HG03558 (cell line): Measurements from ENCODE around the gene TMEM150C.

Source experiments
- ATAC-seq: cut with Tn5 transposase; IDR thresholded peaks from one replicate; pipeline ENCODE4 v1.9.1; 2021; ENCODE audit warnings: moderate number of reproducible peaks; ENCODE audit not compliant: unreplicated experiment; ENCODE audit errors: extremely low read depth

TMEM150C gene

DNA sequence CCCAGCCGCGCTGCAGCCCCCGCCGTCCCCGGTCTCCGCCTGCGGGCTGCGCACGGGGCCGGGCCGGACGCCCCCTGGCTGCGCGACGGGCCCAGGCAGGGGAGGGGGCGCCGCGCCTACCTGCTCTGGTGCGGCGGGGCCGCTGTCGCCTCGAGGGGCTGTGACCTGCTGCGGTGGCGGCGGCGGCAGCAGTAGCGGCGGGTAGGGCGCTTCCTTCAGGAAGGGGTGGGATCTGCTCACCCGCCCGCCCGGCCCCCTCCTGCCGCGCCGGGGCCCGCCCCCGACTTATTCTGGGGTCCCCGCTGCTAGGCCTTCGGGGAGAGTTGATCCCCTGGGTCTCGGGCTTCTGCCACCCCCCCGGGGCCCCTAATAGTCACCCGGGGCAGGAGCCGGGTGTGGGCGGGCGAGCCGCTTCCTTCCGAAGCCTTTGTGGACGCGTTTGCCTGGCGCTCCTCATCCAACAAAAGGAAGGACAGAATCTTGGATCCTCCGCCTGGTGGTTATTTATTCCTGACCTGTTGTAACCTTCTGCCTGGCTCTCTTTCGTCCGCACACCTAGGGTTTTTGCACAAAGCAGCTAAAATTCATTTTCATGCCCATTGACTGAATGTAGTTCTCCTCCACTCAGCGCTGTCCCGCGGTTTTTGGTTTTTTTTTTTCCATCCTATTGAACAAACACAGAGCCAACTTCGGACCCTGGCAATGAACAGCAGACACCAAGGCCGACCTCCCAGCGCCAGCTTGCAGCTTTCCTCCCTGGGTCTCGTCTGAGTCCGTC is at the start of gene TMEM150C:
TMEM150C (minus strand) TSS at position 203 of the 778 bp plus-strand sequence. CDS start 57,331 bp downstream, outside the sequence.
- ATAC-seq, result no peak

DNA sequence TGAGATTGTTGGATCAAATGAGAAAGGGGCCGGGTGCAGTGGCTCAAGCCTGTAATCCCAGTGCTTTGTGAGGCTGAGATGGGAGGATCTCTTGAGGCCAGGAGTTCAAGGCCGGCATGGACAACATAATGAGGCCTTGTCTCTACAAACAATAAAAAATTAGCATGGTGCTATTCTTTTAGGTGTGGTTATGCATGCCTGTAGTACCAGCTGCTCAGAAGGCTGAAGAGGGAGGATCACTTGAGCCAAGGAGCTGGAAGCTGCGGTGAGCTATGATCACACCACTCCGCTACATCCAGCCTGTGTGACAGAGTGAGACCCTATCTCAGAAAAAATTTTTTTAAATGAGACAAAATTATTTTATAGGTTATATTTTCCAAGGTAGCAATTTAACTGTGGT is 49.7 kb upstream of the TMEM150C start:
- no peak for ATAC-seq

DNA sequence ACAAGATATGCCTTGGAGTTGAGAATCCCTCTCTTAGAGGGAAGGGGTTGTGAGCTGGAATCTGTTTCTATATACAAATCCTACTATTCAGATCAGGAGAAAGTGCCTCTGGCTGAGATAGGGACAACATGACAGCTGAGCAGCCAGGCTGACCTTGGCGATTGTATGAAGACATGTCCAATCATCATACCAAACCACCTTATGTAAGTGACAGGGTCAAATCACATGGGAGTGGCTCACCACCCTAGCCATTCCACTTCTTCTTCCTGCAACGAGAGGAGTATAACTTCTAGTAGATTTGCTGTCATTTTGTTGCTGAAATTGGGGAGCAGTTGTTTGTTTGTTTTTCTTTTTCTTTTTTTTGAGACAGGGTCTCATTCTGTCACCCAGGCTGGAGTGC is 48.3 kb upstream of the TMEM150C start:
- ATAC-seq, result no peak

DNA sequence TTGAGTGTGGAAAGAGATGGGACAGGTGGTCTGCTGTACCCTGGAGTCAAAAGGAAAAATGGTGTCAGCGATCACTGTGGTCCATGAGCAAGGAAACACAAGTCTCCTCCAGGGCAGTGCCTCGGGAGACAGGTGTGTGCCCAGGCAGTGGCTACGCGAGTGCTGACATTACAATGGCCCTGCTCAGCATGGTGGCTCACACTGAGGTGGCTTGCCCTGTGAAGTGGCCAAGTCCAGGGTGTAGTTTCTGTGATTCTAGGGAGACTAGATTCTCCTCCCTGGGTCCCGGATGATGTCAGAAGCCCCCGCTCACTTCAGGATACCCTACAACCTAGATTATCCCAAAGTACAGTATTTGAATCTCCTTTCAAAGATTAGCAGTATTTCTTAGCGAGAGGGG is 44.8 kb upstream of the TMEM150C start:
- ATAC-seq, result no peak

DNA sequence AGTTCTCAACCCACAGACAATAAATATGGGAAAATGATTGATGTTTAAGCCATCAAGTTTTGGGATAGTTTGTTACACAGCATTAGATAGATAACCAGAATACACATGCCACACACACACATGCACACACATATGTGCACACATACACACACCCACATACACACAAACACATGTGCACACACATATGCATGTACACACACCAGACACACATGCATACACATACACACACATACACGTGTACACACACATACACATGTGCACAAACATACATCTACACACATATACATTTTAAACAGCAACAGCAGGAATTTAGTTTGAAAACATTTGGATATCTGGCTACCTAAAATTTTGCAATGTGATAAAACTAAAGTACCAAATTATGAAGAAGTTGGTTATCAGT is 42.7 kb upstream of the TMEM150C start:
- no peak for ATAC-seq

DNA sequence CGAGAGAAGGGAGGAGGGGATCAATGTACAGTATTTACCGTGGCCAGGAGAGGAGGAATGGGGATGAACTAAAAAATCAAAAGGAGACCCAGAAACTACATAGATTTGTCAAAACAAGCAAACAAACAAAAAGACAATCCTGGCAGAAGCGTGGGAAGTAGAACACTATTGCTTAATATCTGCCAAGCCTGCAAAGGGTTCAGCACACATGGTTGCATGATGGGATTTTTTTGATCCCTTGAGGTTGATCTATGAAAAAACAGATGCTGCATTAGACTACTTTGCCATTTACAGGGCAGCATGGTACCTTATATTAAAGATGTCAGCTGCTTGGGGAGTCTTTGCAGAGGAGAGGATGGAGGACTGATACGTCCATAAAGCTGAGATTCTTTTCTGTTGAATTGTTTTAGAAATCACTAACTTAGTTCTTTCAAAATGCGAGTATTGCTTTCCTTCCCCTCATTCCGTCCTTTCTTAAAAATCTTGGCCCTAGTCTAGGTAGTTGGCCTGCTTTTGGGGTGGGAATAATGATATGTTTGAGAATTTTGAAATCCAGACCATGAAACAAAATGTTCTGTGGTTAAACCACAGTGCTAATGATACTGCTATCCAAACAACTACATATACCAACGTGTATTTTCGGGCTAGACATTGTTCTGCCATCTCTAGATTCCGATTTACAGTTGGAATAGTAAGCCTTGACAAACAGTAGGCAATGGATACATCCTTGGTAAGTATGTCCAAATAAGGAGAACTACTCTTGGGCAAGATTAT is 39.6 kb upstream of the TMEM150C start:
- no peak for ATAC-seq

DNA sequence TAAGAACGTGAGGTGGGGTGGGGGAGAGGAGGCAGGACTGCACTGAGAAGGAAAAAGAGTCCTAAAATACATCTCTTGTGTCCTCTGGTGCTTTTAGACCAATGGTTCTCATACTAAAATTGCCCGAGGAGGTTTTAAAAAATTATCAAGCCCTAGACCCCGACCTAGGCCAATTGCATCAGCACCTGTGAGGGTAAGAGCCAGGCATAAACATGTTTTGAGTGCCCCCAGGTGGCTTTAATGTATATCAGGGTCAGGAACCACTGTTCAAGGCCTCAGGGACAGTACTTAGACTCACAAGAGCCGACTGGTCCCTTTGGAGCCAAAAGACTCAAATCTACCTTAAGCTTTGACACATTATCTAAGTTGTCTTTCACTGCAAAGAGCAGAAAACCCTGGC is 37.5 kb upstream of the TMEM150C start:
- ATAC-seq, result no peak

DNA sequence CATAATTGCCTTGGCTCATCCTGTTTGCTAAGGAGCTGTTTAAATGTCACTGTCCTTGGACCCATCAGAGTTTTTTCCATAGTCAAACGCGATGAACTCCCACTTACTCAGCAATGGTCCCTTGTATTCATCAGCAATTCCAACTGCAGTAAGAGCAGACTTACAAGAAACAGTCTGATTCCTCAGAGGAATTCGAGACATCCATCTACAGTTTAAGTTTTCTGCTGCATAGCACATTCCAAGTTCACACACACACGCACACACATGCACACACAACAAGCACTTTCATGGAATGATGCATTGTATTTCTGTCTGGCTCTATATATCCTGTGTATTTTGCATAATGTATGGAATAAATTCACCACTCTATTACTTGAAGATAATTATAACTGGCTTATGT is 32.7 kb upstream of the TMEM150C start:
- no peak for ATAC-seq

DNA sequence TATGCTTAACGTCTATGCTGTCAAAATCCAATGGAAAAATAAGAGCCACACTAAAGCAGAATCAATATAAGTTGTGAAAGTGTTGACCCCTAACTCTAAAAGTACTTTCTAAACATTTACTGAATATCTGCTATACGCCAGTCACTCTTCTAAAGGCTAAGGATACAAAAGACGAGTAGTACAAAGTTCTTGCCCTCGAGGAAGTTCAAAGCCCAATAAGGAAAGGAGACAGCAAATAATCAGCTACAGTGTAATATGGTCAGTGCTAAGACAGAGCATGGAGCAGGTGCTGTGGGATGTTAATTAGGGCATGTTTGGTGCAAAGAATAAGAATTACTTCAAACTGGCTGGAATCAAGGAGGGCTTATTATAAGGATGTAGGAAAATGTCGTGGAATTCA is 31.6 kb upstream of the TMEM150C start:
- no peak for ATAC-seq

DNA sequence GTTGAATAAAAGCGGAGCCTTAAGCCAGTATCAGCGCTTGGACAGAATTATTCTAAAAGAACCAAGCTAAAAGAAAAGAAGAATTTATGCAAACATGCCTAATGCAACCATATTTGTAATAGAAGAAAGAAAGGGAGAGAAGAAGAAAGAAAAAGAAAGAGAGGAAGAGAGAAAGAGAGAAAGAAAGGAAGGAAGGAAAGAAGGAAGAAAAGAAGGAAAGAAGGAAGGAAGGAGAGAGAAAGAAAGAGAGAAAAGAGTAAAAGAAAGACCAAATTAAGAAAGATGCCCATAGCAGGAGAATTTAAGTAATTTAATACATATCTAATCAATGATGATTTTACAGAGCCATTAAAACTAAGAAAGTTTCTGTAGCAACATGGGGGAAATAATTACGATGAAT is 30.9 kb upstream of the TMEM150C start:
- ATAC-seq, result no peak

DNA sequence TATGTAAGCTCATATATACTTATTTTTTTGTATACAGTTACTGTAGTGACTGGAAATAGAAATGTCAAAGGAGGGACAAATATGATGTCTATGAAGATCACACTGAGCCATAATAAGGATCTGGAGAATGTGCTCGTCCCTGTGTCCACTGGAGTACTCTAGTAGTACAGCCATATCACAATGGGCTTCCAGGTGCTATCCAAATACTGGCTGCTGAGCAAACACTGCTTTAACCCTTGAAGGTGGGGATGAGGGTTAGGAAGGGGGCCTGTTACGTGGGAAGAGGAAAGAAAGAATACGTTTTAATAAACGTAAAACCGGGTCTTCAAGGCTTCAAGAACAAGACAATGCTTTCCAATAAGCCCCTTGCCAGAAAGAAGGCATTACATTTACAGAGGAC is 29.8 kb upstream of the TMEM150C start:
- ATAC-seq, result no peak

DNA sequence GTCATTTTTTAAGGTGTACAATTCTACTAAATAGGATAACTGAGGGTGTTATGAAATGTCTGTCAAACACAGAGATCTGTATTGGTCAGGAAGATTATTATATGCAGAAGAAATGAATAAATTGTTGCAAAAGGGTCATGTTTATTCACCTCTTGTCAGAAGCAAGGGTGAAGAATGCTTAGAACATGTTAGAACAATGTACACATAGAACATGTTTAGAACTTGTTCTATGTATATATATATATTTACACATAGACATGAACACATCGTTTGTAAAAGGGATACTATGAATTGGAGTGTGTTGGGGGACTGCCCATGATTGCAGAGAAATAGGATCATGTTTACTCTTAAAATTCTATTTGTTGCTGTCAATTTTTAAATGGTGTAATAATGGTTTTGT is 28.0 kb upstream of the TMEM150C start:
- ATAC-seq, result no peak

DNA sequence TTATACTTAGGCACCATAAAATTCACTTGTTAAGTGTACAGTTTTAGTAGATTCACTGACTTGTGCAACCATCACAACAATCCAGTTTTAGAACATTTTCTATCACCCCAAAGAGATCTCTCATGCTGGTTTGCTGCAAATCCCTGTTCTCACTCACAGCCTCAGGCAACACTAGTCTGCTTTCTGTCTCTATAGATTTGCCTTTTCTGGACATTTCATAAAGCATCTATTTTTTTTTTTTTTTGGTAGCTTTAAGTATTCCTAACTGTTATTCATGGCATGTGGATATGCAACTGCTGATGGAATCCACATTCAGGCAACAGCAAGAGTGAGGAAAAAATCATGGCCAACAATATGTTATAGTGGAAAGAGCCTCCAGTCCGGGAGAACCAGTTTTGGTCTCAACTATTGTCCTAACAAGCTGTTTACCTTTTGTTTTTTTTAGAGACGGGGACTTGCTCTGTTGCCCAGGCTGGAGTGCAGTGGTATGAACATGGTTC is 27.0 kb upstream of the TMEM150C start:
- ATAC-seq, result no peak

DNA sequence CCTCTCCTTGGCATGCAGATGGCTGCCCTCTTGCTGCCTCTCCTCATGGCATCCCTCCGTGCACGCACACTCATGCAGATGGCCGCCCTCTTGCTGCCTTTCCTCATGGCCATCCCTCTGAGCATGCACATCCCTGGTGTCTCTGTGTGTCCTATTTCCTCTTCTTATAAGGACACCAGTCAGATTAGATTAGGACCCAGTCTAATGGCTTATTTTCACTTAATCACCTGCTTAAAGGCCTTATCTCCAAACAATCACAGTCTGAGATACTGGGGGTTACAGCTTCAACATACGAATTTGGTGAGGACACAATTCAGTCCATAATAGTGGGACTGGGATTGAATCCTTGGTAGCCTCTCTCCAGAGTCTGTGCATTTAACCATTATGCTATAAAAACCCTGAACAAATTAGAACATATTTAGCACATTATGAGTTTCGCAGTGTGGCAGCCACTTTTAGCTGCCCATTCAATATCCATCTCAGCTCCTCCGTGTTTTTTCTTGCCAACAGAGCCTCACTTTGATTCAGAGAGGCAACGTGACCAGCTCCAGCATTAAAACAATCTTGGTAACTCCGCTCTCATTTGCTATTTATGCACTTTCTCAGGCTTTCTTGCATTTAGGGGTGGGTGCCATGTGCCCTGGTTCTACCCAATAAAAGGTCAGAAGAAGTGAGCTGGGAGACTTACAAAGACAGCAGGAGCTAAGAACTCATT is 26.2 kb upstream of the TMEM150C start:
- ATAC-seq, result no peak

DNA sequence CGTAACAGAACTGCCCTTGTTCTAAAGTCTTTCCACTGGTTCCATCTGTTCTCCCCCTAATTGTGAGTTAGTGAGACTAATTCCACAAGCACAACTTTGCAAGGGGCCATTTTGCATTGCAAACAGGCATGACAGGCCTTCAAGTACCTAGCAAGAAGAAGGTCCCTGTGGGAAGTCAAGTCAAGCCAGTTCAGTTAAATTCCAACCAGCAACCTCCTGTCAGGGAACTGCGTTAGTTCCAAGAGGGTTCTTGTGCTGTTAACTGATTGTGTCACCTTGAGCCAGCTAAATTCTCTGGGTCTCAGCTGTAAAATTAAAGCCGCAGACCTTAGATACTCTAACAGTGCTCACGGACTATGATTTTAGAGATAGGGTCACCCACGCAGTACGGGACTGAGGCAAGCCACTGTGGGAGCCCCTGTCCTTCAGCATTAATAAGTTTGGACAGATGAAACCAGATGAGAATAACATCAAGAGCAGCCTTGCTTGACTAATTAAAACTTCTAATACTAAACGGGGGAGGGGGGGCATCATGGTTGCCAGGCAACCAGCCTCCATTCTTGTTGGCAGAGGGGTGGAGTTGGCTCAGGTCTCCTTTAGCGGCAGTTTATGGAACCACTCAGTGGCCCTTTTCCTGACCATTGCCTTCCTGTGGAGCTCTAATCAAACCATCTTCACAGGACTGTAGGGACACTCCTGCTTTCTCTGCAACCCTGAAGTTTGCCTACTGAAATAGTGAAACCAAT is 24.1 kb upstream of the TMEM150C start:
- no peak for ATAC-seq

DNA sequence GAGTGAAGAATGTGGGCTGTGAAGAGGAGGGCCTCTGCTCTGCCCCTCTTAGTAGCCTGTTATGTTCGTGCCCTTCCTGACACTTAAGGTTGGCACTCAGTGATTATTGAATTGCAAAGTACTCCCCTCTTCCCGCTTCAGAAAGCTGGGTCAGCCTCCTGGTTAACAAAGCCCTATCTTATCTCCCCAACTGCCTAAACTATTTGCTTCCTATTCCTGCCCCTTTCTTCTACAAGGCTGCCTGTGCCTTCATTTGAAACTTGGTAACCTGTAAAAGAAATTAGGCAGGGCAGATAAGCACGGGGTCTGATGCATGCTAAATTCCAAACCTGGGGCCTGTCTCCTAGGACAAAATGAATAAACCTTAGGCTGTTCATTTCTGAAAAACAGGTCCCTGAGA is 23.1 kb upstream of the TMEM150C start:
- no peak for ATAC-seq

DNA sequence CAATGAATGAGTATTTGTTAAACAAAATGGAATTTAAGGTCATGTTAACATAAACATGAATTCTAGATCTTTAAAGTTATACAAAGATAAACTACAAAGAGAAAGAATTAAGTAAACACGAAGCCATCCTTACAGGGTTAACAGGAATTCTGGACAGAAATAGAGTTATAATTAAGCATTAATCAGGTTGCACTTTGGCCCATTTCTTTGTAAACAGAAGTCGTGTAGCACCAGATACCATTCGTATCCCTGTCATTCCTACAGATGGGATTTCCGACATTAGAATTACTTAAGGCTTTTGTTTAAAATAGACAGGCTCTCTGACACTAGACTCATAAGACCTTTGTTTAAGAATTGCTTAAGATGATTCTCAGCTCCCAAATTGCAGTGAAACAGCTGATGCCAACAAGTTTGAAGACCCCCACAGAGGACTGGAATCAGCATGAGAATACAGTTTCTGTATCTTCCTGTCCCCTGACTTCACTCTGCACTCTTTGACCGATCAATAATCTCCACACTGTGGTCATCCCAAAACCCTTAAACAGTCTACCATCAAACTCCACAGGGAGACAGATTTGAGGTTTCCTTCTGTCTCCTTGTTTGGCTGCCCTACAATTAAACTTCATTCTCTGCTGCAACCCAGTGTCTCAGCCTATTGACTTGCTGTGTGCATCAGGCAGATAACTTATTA is 22.3 kb upstream of the TMEM150C start:
- ATAC-seq, result no peak

DNA sequence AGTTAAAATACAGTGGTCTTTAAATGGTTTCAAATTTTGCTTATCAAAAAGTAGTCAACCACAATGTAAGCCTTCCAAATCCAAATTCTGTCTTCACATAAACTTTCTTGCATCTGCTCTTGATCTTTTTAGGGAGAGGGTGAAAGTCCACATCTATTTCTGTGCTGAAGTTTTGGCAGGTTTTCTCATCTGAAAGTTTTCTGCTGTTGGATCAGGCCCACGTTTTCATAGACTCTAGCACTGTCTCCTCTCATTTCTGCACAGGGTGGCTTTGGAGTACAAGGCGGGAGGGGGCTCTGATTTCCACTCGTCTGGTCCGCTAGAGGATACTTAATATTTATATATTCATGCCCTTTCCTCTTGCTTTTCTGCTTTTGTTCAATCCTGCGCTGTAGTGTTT is 18.1 kb upstream of the TMEM150C start:
- ATAC-seq, result no peak

DNA sequence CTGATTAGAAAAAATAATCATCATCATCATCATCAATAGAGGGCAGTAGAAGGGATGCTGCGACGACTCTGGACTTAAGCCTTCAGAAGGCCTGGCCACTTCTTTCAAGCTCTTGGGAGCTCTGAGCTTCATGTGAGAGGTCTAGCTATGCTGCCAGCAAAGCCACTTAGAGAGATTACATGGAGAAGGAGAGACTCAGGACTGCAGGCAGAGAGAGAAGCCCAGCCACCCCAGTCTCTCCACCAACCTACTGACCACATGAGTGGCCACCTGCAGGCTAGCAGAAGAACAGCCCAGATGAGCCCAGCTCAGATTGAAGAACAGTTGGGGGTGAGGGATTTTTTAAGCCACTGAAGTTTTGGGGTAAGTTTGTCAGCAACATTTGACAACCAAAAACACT is 17.1 kb upstream of the TMEM150C start:
- no peak for ATAC-seq

DNA sequence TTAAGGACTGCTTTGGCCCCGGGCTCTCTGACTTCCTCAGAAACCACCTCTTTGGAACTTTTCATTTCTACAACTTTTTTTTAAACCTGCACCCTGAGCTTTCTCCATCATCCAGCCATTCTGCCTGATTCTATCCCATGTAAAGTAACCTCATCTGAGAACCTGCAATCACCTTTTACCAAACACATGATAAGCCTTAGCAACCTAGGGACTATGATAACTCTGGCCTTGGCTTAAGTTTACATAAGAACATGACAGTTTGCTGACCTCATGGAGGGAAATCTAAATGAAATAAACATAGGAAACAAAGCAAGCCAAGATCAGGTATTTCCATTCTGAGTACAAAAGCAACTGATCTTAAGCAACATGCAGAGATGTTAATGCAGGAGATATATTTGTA is 15.7 kb upstream of the TMEM150C start:
- ATAC-seq, result no peak
